HepG2 (cell line): Measurements from ENCODE around the gene SPATA13. TPM values are rescaled to one million over a fixed set of nuclear protein-coding genes. Genes with fewer than 3 reads are reported as not detected.
A peak's percentile ranks its signal among the peaks of the same experiment; 100 is the strongest.

Experiments
- ATAC-seq: fragments of 200-7000 bp; cut with Tn5 transposase; 3 replicates; pipeline ENCODE4 v1.9.1; 2020; ENCODE audit warnings: mild to moderate bottlenecking, moderate library complexity
- BruUV-seq: library from RNA; stranded (reverse); fragments of 400-500 nt; replicated peaks from 2 replicates; lab custom pipeline; 2021; lab: Mats Ljungman, UMichigan
- CTCF ChIA-PET: fragments of 300-600 bp; formaldehyde crosslinking; extraction: SDS; loops from one replicate; lab custom pipeline; 2021; ENCODE audit warnings: low total read pairs, inconsistent platforms, low intra/inter-chr PET ratio; lab: Yijun Ruan, JAX
- POLR2A ChIA-PET: fragments of 350-600 bp; sonication (Branson Sonifier 250); formaldehyde crosslinking; loops from one replicate; lab custom pipeline; 2020; ENCODE audit warnings: antibody characterized with exemption, inconsistent platforms; lab: Yijun Ruan, JAX
- DNase-seq: peaks from one replicate; pipeline ENCODE4 v3.0.0-alpha.2; 2015; ENCODE audit warnings: low spot score
- FAIRE-seq: peaks from 3 replicates; lab custom pipeline; 2011; peaks lifted over from hg19 to GRCh38; lab: Jason Lieb, UNC
- H2AFZ ChIP-seq: one replicate; pipeline ENCODE4 v1.6.1; 2011; ENCODE audit warnings: low read length, inconsistent platforms
- H3K27ac ChIP-seq: fragments of 300-600 bp; 3 replicates; pipeline ENCODE4 v1.8.0; 2011; ENCODE audit warnings: mixed run types, mild to moderate bottlenecking, mixed read lengths, low read length, inconsistent platforms; ENCODE audit not compliant: insufficient read depth; ENCODE audit errors: extremely low read length
- H3K27me3 ChIP-seq, 2 experiments: fragments of 200-600 bp in 1 of 2; 2 replicates in 1 of 2; 3 replicates in 1 of 2; pipeline versions ENCODE4 v1.6.0 to v1.8.0; 2011; ENCODE audit warnings: low read length in 2 of 2, mild to moderate bottlenecking in 2 of 2, moderate library complexity in 2 of 2, inconsistent platforms in 1 of 2; ENCODE audit not compliant: insufficient read depth in 2 of 2, control insufficient read depth in 1 of 2
- H3K36me3 ChIP-seq, 2 experiments: fragments of 200-600 bp in 1 of 2; replicated peaks in 1 of 2; 2 replicates in 1 of 2; 3 replicates in 1 of 2; pipeline versions ENCODE4 v1.5.1 to v1.8.0; 2011; ENCODE audit warnings: low read length in 2 of 2, inconsistent platforms in 1 of 2; ENCODE audit not compliant: insufficient read depth in 2 of 2, control insufficient read depth in 1 of 2
- H3K4me1 ChIP-seq: 2 replicates; pipeline ENCODE4 v1.5.1; 2012; ENCODE audit warnings: low read length, inconsistent platforms; ENCODE audit not compliant: insufficient read depth
- H3K4me2 ChIP-seq: 2 replicates; pipeline ENCODE4 v1.6.0; 2011; ENCODE audit warnings: low read depth, low read length, inconsistent platforms
- H3K4me3 ChIP-seq, 3 experiments: fragments of 200-600 bp in 1 of 3; sonication (generic), shearing (Covaris generic) in 1 of 3; replicated peaks in 1 of 3; 2 replicates each; pipeline ENCODE4 v1.5.1; 2011 to 2016; ENCODE audit warnings: low read length in 3 of 3, inconsistent platforms in 2 of 3, low read depth in 2 of 3, mild to moderate bottlenecking in 2 of 3, control low read depth in 1 of 3, mixed read lengths in 1 of 3; ENCODE audit not compliant: insufficient read depth in 1 of 3
- H3K79me2 ChIP-seq: one replicate; pipeline ENCODE4 v1.6.1; 2011; ENCODE audit warnings: low read length, inconsistent platforms; ENCODE audit not compliant: insufficient read depth
- H3K9ac ChIP-seq: 2 replicates; pipeline ENCODE4 v1.6.0; 2011; ENCODE audit warnings: mild to moderate bottlenecking, low read depth, low read length, inconsistent platforms; ENCODE audit not compliant: insufficient read depth
- H3K9me3 ChIP-seq: 2 replicates; pipeline ENCODE4 v1.5.1; 2012; ENCODE audit warnings: mild to moderate bottlenecking, low read length
- H4K20me1 ChIP-seq: 2 replicates; pipeline ENCODE4 v1.6.0; 2011; ENCODE audit warnings: inconsistent platforms, mild to moderate bottlenecking, low read length, moderate library complexity; ENCODE audit not compliant: insufficient read depth
- NFAT5 ChIP-seq: sonication (generic); formaldehyde crosslinking; IDR thresholded peaks from 2 replicates; pipeline ENCODE4 v1.4.0; 2020; ENCODE audit warnings: missing genetic modification reagents
- PPARG ChIP-seq: conservative IDR thresholded peaks from 2 replicates; pipeline ENCODE4 v1.6.1; 2016; ENCODE audit warnings: missing biosample characterization, missing genetic modification reagents
- ZHX1 ChIP-seq: sonication (generic); formaldehyde crosslinking; IDR thresholded peaks from 2 replicates; pipeline ENCODE4 v1.8.1; 2022; ENCODE audit warnings: low read depth, mild to moderate bottlenecking, missing genetic modification reagents
- WGBS: methylation state at CpG from one replicate; pipeline ENCODE4 v1.1.6; 2017; ENCODE audit warnings: low lambda C conversion rate; 5-methylcytosine and 5-hydroxymethylcytosine counted together
- in situ Hi-C: cut with HindIII; loops from 2 replicates; pipeline ENCODE4 v1.10.0; 2017; ENCODE audit warnings: low pct_unique_long_range_greater_than_20kb; ENCODE audit not compliant: extremely low pct_ligation_motif_present
- intact Hi-C: fragments of 100-400 bp; cut with micrococcal nuclease; formaldehyde crosslinking; loops from one replicate; pipeline ENCODE4 v1.10.0; 2022; ENCODE audit not compliant: unreplicated experiment
- polyA plus RNA-seq, 8 experiments: library from polyadenylated mRNA; depleted of rRNA in 3 of 8; stranded (reverse) in 7 of 8; unstranded in 1 of 8; fragments of >200 nt; fragmentation: Illumina TruSeq in 4 of 8; extraction: Trizol in 4 of 8; gene quantifications; 2 replicates each; pipeline versions ENCODE4 v1.2.1 to v1.2.3, GENCODE V29; 2011 to 2016; ENCODE audit warnings: low read depth in 4 of 8, missing spikeins in 1 of 8, mixed read lengths in 1 of 8; ENCODE audit not compliant: insufficient read depth in 1 of 8
- total RNA-seq, 5 experiments: library from RNA; depleted of rRNA; stranded (reverse); fragments of >200 nt; fragmentation: Illumina TruSeq; extraction: Trizol; gene quantifications; 2 replicates each; pipeline ENCODE4 v1.2.3, GENCODE V29; 2016; ENCODE audit warnings: low read depth in 1 of 5
- TF ChIP-seq, protein P1 (sequence below): IDR thresholded peaks from 2 replicates; pipeline ENCODE4 v1.6.1; 2016; ENCODE audit warnings: missing compliant biosample characterization, missing genetic modification reagents, borderline replicate concordance
- TF ChIP-seq, protein P2 (sequence below): fragments of 450-650 bp; IDR thresholded peaks from 2 replicates; pipeline ENCODE4 v1.6.1; 2017; ENCODE audit warnings: mild to moderate bottlenecking

Gene SPATA13
- total and polyA plus RNA-seq, 2 of the 13 experiments (the other 11 are each of a cell fraction or from before 2014, with no cell fraction given), result 11.3 to 14.2 TPM

- TF ChIP-seq NFAT5 (no peak), PPARG (CRISPR knock-in tag) (no peak)
Measured at GRCh38 chr13:24145674-24146073, 14.8 kb upstream of the SPATA13 start (continued).

DNA sequence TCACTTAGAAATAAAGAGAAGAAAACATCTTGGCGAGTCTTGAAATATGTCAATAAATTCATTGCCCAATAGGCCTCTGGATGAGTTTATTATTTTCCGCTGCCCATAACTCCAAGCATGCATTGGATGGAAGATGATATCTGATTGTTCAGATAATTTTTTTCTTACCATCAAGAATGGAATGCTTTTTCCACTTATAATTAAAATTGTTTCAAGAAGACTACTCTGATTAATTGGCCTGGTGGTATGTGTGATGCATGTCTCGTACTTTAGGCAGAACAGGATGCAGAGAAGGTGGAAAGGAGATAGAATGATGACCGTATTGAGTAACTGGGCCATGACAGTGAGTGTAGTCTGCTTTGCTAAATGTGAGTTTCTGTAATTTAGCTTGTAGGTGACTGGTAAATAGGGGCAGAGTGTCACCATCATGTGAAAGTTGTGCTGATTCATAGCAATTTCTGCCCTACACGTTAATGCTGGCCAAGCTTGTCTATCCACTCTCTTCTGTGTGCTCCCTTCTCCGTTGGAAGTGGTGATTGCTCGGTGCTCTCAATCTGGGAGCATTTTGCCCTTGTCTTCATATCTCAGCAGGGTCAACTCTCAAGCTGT is 13.5 kb upstream of the SPATA13 start:
- H3K4me2 ChIP-seq, result peak overlapping the region; percentile 67
- no peak overlapping the region for H3K27ac ChIP-seq
- no TSS peak for BruUV-seq
- peak overlapping the region; percentile 66 for H2AFZ ChIP-seq
- H3K27me3 ChIP-seq, result peaks cover 0 to 5% of the 10 kb centered on the region in 2 experiments; a peak in 2 of 5 replicates
- intact Hi-C loops (loop anchor here (5.0 kb wide), 1 partner anchor 40 kb away; no protein-coding TSS in a partner anchor), in situ Hi-C loops (no loop called here)
- no peaks in the 10 kb centered on the region for H3K36me3 ChIP-seq
- DNase-seq (no peak), FAIRE-seq (no peak), ATAC-seq (no peak; the same call in 2 of the 3 replicates)
- 39% methylated on average over 7 of the region's 7 CpGs for WGBS
- H3K4me1 ChIP-seq, result peaks cover 53% of the 10 kb centered on the region
- H3K79me2 ChIP-seq, result no peaks in the 10 kb centered on the region
- H3K4me3 ChIP-seq, result peak overlapping the region; percentile 25 to 50 (median 44); a peak in 5 of 6 replicates
- H4K20me1 ChIP-seq, result no peaks in the 10 kb centered on the region
- POLR2A ChIA-PET, result interaction anchor here (1.0 to 2.1 kb wide), 5 partner anchors 11 to 71 kb away, joined by 3 to 10 read pairs (median 5); partner anchors contain the start of gene SPATA13
- H3K9me3 ChIP-seq, result no peaks in the 10 kb centered on the region
- CTCF ChIA-PET, result no interaction called here
- H3K9ac ChIP-seq, result peak overlapping the region; percentile 60; the same call in 1 of the 2 replicates
- TF ChIP-seq, protein P1, sequence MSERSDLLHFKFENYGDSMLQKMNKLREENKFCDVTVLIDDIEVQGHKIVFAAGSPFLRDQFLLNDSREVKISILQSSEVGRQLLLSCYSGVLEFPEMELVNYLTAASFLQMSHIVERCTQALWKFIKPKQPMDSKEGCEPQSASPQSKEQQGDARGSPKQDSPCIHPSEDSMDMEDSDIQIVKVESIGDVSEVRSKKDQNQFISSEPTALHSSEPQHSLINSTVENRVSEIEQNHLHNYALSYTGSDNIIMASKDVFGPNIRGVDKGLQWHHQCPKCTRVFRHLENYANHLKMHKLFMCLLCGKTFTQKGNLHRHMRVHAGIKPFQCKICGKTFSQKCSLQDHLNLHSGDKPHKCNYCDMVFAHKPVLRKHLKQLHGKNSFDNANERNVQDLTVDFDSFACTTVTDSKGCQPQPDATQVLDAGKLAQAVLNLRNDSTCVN (CRISPR knock-in tag), result no peak
- TF ChIP-seq, protein P2, sequence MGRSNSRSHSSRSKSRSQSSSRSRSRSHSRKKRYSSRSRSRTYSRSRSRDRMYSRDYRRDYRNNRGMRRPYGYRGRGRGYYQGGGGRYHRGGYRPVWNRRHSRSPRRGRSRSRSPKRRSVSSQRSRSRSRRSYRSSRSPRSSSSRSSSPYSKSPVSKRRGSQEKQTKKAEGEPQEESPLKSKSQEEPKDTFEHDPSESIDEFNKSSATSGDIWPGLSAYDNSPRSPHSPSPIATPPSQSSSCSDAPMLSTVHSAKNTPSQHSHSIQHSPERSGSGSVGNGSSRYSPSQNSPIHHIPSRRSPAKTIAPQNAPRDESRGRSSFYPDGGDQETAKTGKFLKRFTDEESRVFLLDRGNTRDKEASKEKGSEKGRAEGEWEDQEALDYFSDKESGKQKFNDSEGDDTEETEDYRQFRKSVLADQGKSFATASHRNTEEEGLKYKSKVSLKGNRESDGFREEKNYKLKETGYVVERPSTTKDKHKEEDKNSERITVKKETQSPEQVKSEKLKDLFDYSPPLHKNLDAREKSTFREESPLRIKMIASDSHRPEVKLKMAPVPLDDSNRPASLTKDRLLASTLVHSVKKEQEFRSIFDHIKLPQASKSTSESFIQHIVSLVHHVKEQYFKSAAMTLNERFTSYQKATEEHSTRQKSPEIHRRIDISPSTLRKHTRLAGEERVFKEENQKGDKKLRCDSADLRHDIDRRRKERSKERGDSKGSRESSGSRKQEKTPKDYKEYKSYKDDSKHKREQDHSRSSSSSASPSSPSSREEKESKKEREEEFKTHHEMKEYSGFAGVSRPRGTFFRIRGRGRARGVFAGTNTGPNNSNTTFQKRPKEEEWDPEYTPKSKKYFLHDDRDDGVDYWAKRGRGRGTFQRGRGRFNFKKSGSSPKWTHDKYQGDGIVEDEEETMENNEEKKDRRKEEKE, result no peak
- no peak for TF ChIP-seq ZHX1
